IMR-90 (cell line): ENCODE data around the gene NATD1. TPM values are rescaled to one million over a fixed set of nuclear protein-coding genes. Genes with fewer than 3 reads are reported as not detected.

Source experiments
- ATAC-seq: fragments of 200-7000 bp; cut with Tn5 transposase; 2 replicates; pipeline ENCODE4 v1.9.1; 2020; ENCODE audit warnings: low read depth, mild to moderate bottlenecking, moderate library complexity
- BruUV-seq: library from RNA; stranded (reverse); fragments of 400-500 nt; replicated peaks from 2 replicates; lab custom pipeline; 2021; lab: Mats Ljungman, UMichigan
- CTCF ChIA-PET: fragments of 300-600 bp; formaldehyde crosslinking; extraction: SDS; loops from one replicate; lab custom pipeline; 2021; ENCODE audit warnings: antibody characterized with exemption; lab: Yijun Ruan, JAX
- POLR2A ChIA-PET: fragments of 300-600 bp; sonication (Branson Sonifier 250); formaldehyde crosslinking; loops from one replicate; lab custom pipeline; 2022; ENCODE audit warnings: antibody characterized with exemption; ENCODE audit not compliant: unreplicated experiment; lab: Charles Lee
- DNase-seq: peaks from one replicate; pipeline ENCODE4 v3.0.0; 2013
- H2AFZ ChIP-seq: replicated peaks from 2 replicates; pipeline ENCODE3; 2013; ENCODE audit warnings: low read length, mild to moderate bottlenecking; ENCODE audit not compliant: poor library complexity
- H2AK5ac ChIP-seq: 2 replicates; pipeline ENCODE4 v1.6.1; 2013; ENCODE audit warnings: low read depth, low read length, inconsistent platforms
- H2AK9ac ChIP-seq: replicated peaks from 2 replicates; pipeline ENCODE3; 2013; ENCODE audit warnings: mild to moderate bottlenecking, low read depth, low read length, moderate library complexity; ENCODE audit not compliant: poor library complexity
- H2BK120ac ChIP-seq: 2 replicates; pipeline ENCODE4 v1.6.1; 2013; ENCODE audit warnings: low read depth, low read length, inconsistent platforms
- H2BK15ac ChIP-seq: 3 replicates; pipeline ENCODE4 v1.6.1; 2013; ENCODE audit warnings: low read depth, low read length, inconsistent platforms
- H2BK20ac ChIP-seq: 2 replicates; pipeline ENCODE4 v1.6.1; 2013; ENCODE audit warnings: low read depth, mild to moderate bottlenecking, inconsistent platforms, low read length, moderate library complexity
- H2BK5ac ChIP-seq: 2 replicates; pipeline ENCODE4 v1.6.1; 2013; ENCODE audit warnings: mild to moderate bottlenecking, low read depth, low read length, inconsistent platforms; ENCODE audit not compliant: poor library complexity, severe bottlenecking
- H3K14ac ChIP-seq: replicated peaks from 2 replicates; pipeline ENCODE4 v1.6.1; 2013; ENCODE audit warnings: low read depth, low read length, inconsistent platforms
- H3K18ac ChIP-seq: 2 replicates; pipeline ENCODE4 v1.6.1; 2013; ENCODE audit warnings: low read depth, low read length, control low read depth
- H3K23ac ChIP-seq: 2 replicates; pipeline ENCODE4 v1.6.1; 2013; ENCODE audit warnings: low read depth, low read length, inconsistent platforms
- H3K27ac ChIP-seq: 2 replicates; pipeline ENCODE4 v1.5.1; 2013; ENCODE audit warnings: mild to moderate bottlenecking, control low read depth, low read length; ENCODE audit not compliant: insufficient read depth
- H3K27me3 ChIP-seq: 2 replicates; pipeline ENCODE4 v1.6.1; 2013; ENCODE audit warnings: low read length; ENCODE audit not compliant: control insufficient read depth, insufficient read depth
- H3K36me3 ChIP-seq: 2 replicates; pipeline ENCODE4 v1.6.1; 2013; ENCODE audit warnings: low read length, mixed read lengths; ENCODE audit not compliant: control insufficient read depth, insufficient read depth
- H3K4ac ChIP-seq: 2 replicates; pipeline ENCODE4 v1.6.1; 2013; ENCODE audit warnings: low read depth, low read length, inconsistent platforms
- H3K4me1 ChIP-seq: 2 replicates; pipeline ENCODE4 v1.6.1; 2013; ENCODE audit warnings: low read length, mixed read lengths; ENCODE audit not compliant: control insufficient read depth, insufficient read depth
- H3K4me2 ChIP-seq: 2 replicates; pipeline ENCODE4 v1.6.1; 2013; ENCODE audit warnings: low read depth, mild to moderate bottlenecking, control low read depth, low read length, moderate library complexity
- H3K4me3 ChIP-seq: 2 replicates; pipeline ENCODE4 v1.5.1; 2013; ENCODE audit warnings: low read depth, mild to moderate bottlenecking, control low read depth, low read length, moderate library complexity; ENCODE audit not compliant: insufficient read depth
- H3K56ac ChIP-seq: 2 replicates; pipeline ENCODE4 v1.6.1; 2013; ENCODE audit warnings: low read length, inconsistent platforms; ENCODE audit not compliant: insufficient read depth; ENCODE audit errors: extremely low read depth
- H3K79me1 ChIP-seq, 2 experiments: 2 replicates each; pipeline ENCODE4 v1.6.1; 2013; ENCODE audit warnings: low read length in 2 of 2, inconsistent platforms in 1 of 2, low read depth in 1 of 2
- H3K9ac ChIP-seq: 2 replicates; pipeline ENCODE4 v1.6.1; 2013; ENCODE audit warnings: low read depth, low read length, control low read depth
- H3K9me1 ChIP-seq: 2 replicates; pipeline ENCODE4 v1.6.1; 2013; ENCODE audit warnings: low read length, inconsistent platforms; ENCODE audit not compliant: insufficient read depth
- H3K9me3 ChIP-seq: 2 replicates; pipeline ENCODE4 v1.6.1; 2013; ENCODE audit warnings: low read length; ENCODE audit not compliant: control insufficient read depth, insufficient read depth
- H4K20me1 ChIP-seq: 2 replicates; pipeline ENCODE4 v1.6.1; 2013; ENCODE audit warnings: low read length, inconsistent platforms; ENCODE audit not compliant: insufficient read depth
- H4K5ac ChIP-seq: 2 replicates; pipeline ENCODE4 v1.6.1; 2013; ENCODE audit warnings: mild to moderate bottlenecking, low read depth, low read length, control low read depth
- H4K8ac ChIP-seq, 2 experiments: 2 replicates each; pipeline ENCODE4 v1.6.1; 2013; ENCODE audit warnings: low read depth in 2 of 2, low read length in 2 of 2, control low read depth in 1 of 2, inconsistent platforms in 1 of 2
- H4K91ac ChIP-seq: 2 replicates; pipeline ENCODE4 v1.6.1; 2013; ENCODE audit warnings: low read depth, low read length, inconsistent platforms; ENCODE audit not compliant: insufficient read depth
- BHLHE40 ChIP-seq: fragments of 150-350 bp; IDR thresholded peaks from 2 replicates; pipeline ENCODE4 v1.6.1; 2016; ENCODE audit warnings: mild to moderate bottlenecking, low read depth, low read length
- CHD1 ChIP-seq: IDR thresholded peaks from 2 replicates; pipeline ENCODE4 v1.6.1; 2012; ENCODE audit warnings: low read depth, low read length, improper control_type of control experiment
- MAZ ChIP-seq: IDR thresholded peaks from 2 replicates; pipeline ENCODE4 v1.6.1; 2012; ENCODE audit warnings: low read depth, mild to moderate bottlenecking, low read length, improper control_type of control experiment, moderate library complexity, borderline replicate concordance
- MXI1 ChIP-seq: IDR thresholded peaks from 2 replicates; pipeline ENCODE4 v1.6.1; 2012; ENCODE audit warnings: low read depth, mild to moderate bottlenecking, low read length, moderate library complexity, borderline replicate concordance
- NFE2L2 ChIP-seq: fragments of 150-350 bp; IDR thresholded peaks from 2 replicates; pipeline ENCODE4 v1.6.1; 2016; ENCODE audit warnings: low read depth, mild to moderate bottlenecking, low read length
- POLR2A ChIP-seq: IDR thresholded peaks from 2 replicates; pipeline ENCODE4 v1.6.1; 2012; ENCODE audit warnings: mild to moderate bottlenecking, low read depth, low read length
- RAD21 ChIP-seq: IDR thresholded peaks from 2 replicates; pipeline ENCODE4 v1.6.1; 2012; ENCODE audit warnings: low read length, improper control_type of control experiment
- RFX5 ChIP-seq: IDR thresholded peaks from 2 replicates; pipeline ENCODE4 v1.8.0; 2012; ENCODE audit warnings: low read depth, mild to moderate bottlenecking, low read length, moderate library complexity
- SMC3 ChIP-seq: fragments of 150-350 bp; IDR thresholded peaks from 2 replicates; pipeline ENCODE4 v1.6.1; 2016; ENCODE audit warnings: low read depth, mild to moderate bottlenecking, antibody characterized with exemption, low read length, moderate library complexity
- WGBS, 2 experiments: methylation state at CpG; one replicate each; pipeline versions ENCODE4 v1.1.5 to v1.1.7; 2013; ENCODE audit warnings: missing lambda C conversion rate in 2 of 2; ENCODE audit not compliant: insufficient read length in 1 of 2; ENCODE audit errors: extremely low coverage in 2 of 2; 5-methylcytosine and 5-hydroxymethylcytosine counted together
- dilution Hi-C: fragments of 300-500 bp; cut with HindIII; formaldehyde crosslinking; loops from one replicate; pipeline ENCODE4 v1.14.3; 2018; ENCODE audit warnings: low sequenced_read_pairs; ENCODE audit not compliant: unreplicated experiment
- in situ Hi-C: fragments of 300-500 bp; cut with MboI; formaldehyde crosslinking; loops from 3 replicates; pipeline ENCODE4 v1.14.3; 2019; ENCODE audit warnings: low sequenced_read_pairs, inconsistent platforms, mixed read lengths
- intact Hi-C: fragments of 100-400 bp; cut with micrococcal nuclease; formaldehyde crosslinking; loops from 2 replicates; pipeline ENCODE4 v1.10.0; 2022
- polyA plus RNA-seq, 3 experiments: library from polyadenylated mRNA; depleted of rRNA; stranded (reverse); fragments of >200 nt; gene quantifications; 2 replicates each; pipeline ENCODE4 v1.2.3, GENCODE V29; 2012; ENCODE audit warnings: low replicate concordance in 1 of 3
- total RNA-seq: library from RNA; depleted of rRNA; stranded (reverse); fragments of >200 nt; gene quantifications from 2 replicates; pipeline ENCODE4 v1.2.3, GENCODE V29; 2012
- TF ChIP-seq, protein P1 (sequence below): fragments of 150-350 bp; IDR thresholded peaks from 2 replicates; pipeline ENCODE4 v1.6.1; 2016; ENCODE audit warnings: low read depth, mild to moderate bottlenecking, low read length, moderate library complexity, borderline replicate concordance

The NATD1 gene
- total and polyA plus RNA-seq, 2 of the 4 experiments (the other 2 are of a cell fraction): 0.90 to 4.3 TPM

DNA sequence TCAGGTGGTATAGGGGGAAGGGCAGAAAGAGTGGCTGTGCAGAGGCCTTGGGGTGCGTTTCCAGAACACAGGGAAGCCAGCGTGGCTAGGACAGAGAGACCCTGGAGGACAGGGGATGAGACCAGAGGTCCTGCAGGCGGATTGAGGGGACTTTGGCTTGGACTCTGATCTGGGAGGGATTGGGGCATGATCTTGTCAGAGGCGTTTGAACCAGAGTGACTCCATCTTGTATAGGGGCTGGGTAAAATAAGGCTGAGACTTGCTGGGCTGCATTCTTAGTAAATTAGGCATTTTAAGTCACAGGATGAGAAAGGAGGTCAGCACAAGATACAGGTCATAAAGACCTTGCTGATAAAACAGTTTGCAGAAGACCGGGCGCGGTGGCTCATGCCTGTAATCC lies 5.4 kb upstream of the NATD1 start:
- Histone ChIP-seq H3K4ac (no peak overlapping the region), H3K4me1 (peaks cover 7% of the 10 kb centered on the region; the same call in 1 of the 2 replicates), H2BK5ac (no peak overlapping the region), H3K9me1 (peaks cover 3% of the 10 kb centered on the region; the same call in 1 of the 2 replicates), H4K8ac (no peak overlapping the region), H4K5ac (no peak overlapping the region), H3K79me1 (peaks cover 0 to 3% of the 10 kb centered on the region in 2 experiments; a peak in 1 of 4 replicates), H2BK15ac (no peak overlapping the region), H3K23ac (no peak overlapping the region), H4K91ac (no peak overlapping the region), H3K9me3 (no peaks in the 10 kb centered on the region), H2AK5ac (no peak overlapping the region), H4K20me1 (no peaks in the 10 kb centered on the region), H2BK120ac (no peak overlapping the region), H3K4me3 (no peak overlapping the region), H3K4me2 (no peak overlapping the region), H3K27ac (no peak overlapping the region), H3K27me3 (no peaks in the 10 kb centered on the region; the same call in 1 of the 2 replicates), H3K14ac (no peak overlapping the region), H3K9ac (no peak overlapping the region), H2AK9ac (no peak overlapping the region), H2AFZ (no peak overlapping the region), H3K36me3 (no peaks in the 10 kb centered on the region), H3K56ac (no peak overlapping the region), H3K18ac (no peak overlapping the region), H2BK20ac (no peak overlapping the region)
- BruUV-seq: no TSS peak
- in situ Hi-C loops (no loop called here), dilution Hi-C loops (no loop called here), intact Hi-C loops (no loop called here)
- CTCF ChIA-PET: no interaction called here
- ATAC-seq (no peak), DNase-seq (no peak)
- WGBS, 2 experiments: 89% methylated on average over 3 of the region's 7 CpGs; no CpG with 5 or more reads in 1 of the 2 experiments
- POLR2A ChIA-PET: no interaction called here
- TF ChIP-seq RFX5: no peak
- no peak for TF ChIP-seq POLR2A
- no peak for TF ChIP-seq RAD21
- TF ChIP-seq BHLHE40: no peak
- no peak for TF ChIP-seq MAZ
- no peak for TF ChIP-seq MXI1
- no peak for TF ChIP-seq SMC3
- TF ChIP-seq, protein P1, sequence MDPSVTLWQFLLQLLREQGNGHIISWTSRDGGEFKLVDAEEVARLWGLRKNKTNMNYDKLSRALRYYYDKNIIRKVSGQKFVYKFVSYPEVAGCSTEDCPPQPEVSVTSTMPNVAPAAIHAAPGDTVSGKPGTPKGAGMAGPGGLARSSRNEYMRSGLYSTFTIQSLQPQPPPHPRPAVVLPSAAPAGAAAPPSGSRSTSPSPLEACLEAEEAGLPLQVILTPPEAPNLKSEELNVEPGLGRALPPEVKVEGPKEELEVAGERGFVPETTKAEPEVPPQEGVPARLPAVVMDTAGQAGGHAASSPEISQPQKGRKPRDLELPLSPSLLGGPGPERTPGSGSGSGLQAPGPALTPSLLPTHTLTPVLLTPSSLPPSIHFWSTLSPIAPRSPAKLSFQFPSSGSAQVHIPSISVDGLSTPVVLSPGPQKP: no peak
- no peak for TF ChIP-seq NFE2L2
- no peak for TF ChIP-seq CHD1
